T-cell (primary cell): ENCODE measurements around the gene IGSF5. TPM values are rescaled to one million over a fixed set of nuclear protein-coding genes. Genes with fewer than 3 reads are reported as not detected.

Source experiments
- ATAC-seq, 4 experiments: fragments of 200-7000 bp in 3 of 4; fragments of 150-1000 bp in 1 of 4; cut with Tn5 transposase; replicated peaks in 1 of 4; 1 replicate in 3 of 4; 2 replicates in 1 of 4; pipeline ENCODE4 v1.10.0; 2021; ENCODE audit warnings: moderate library complexity in 3 of 4, mild to moderate bottlenecking in 2 of 4, moderate number of reproducible peaks in 1 of 4
- CTCF ChIA-PET, 2 donors: fragments of 300-600 bp; sonication (Branson Sonifier 250); formaldehyde crosslinking; loops; one replicate each; lab custom pipeline; 2022; ENCODE audit warnings: antibody characterized with exemption in 2 of 2; lab: Charles Lee
- POLR2A ChIA-PET, 2 donors: fragments of 300-600 bp; sonication (Branson Sonifier 250); formaldehyde crosslinking; loops; one replicate each; lab custom pipeline; 2022; ENCODE audit warnings: antibody characterized with exemption in 2 of 2; lab: Charles Lee
- DNase-seq, 35 experiments: peaks; one replicate each; pipeline versions ENCODE4 v3.0.0 to v3.0.0-alpha.2; 2013 to 2023
- H3K27ac ChIP-seq: one replicate; pipeline ENCODE4 v1.5.1; 2013; ENCODE audit warnings: low read length
- H3K27me3 ChIP-seq, 2 experiments: replicated peaks in 1 of 2; 1 replicate in 1 of 2; 2 replicates in 1 of 2; pipeline versions ENCODE4 v1.6.1 to v1.7.0; 2013; ENCODE audit warnings: low read length in 1 of 2, mixed read lengths in 1 of 2; ENCODE audit not compliant: control insufficient read depth in 2 of 2, insufficient read depth in 2 of 2; ENCODE audit errors: extremely low read depth in 1 of 2
- H3K36me3 ChIP-seq, 2 donors: 1 replicate in 1 of 2; 2 replicates in 1 of 2; pipeline versions ENCODE4 v1.6.1 to v1.7.0; 2013; ENCODE audit warnings: low read length in 1 of 2; ENCODE audit not compliant: control insufficient read depth in 2 of 2, insufficient read depth in 1 of 2; ENCODE audit errors: extremely low read depth in 1 of 2
- H3K4me1 ChIP-seq, 2 experiments: 1 replicate in 1 of 2; 2 replicates in 1 of 2; pipeline versions ENCODE4 v1.6.1 to v1.7.0; 2013; ENCODE audit warnings: low read length in 2 of 2, mixed read lengths in 1 of 2; ENCODE audit not compliant: insufficient read depth in 2 of 2, control insufficient read depth in 1 of 2; ENCODE audit errors: extremely low read depth in 1 of 2
- H3K4me3 ChIP-seq, 2 donors: 1 replicate in 1 of 2; 2 replicates in 1 of 2; pipeline versions ENCODE4 v1.5.1 to v1.7.0; 2013; ENCODE audit warnings: mild to moderate bottlenecking in 2 of 2, low read length in 1 of 2, moderate library complexity in 1 of 2; ENCODE audit not compliant: control insufficient read depth in 1 of 2; ENCODE audit errors: extremely low read depth in 1 of 2
- H3K9me3 ChIP-seq: 2 replicates; pipeline ENCODE4 v1.7.0; 2013
- H3K27ac Mint-ChIP-seq, 2 donors: one replicate each; pipeline ENCODE4 v1.8.0; 2020 to 2021; ENCODE audit warnings: mild to moderate bottlenecking in 2 of 2, mixed read lengths in 2 of 2
- H3K27me3 Mint-ChIP-seq, 2 donors: one replicate each; pipeline ENCODE4 v1.8.0; 2021 to 2022; ENCODE audit warnings: mixed read lengths in 2 of 2
- H3K36me3 Mint-ChIP-seq: one replicate; pipeline ENCODE4 v1.8.0; 2021; ENCODE audit warnings: mixed read lengths
- H3K4me1 Mint-ChIP-seq, 3 donors: one replicate each; pipeline ENCODE4 v1.8.0; 2020 to 2022; ENCODE audit warnings: mixed read lengths in 3 of 3, mild to moderate bottlenecking in 1 of 3
- H3K4me3 Mint-ChIP-seq, 3 donors: one replicate each; pipeline ENCODE4 v1.8.0; 2020 to 2022; ENCODE audit warnings: mild to moderate bottlenecking in 3 of 3, mixed read lengths in 3 of 3, moderate library complexity in 3 of 3
- H3K9me3 Mint-ChIP-seq, 3 donors: one replicate each; pipeline ENCODE4 v1.8.0; 2020 to 2022; ENCODE audit warnings: mixed read lengths in 3 of 3
- WGBS: methylation state at CpG from one replicate; pipeline ENCODE4 v1.1.5; 2013; ENCODE audit warnings: missing lambda C conversion rate; ENCODE audit not compliant: insufficient coverage; 5-methylcytosine and 5-hydroxymethylcytosine counted together
- total RNA-seq, 35 experiments: library from RNA in 6 of 35; stranded (reverse) in 6 of 35; fragments of 120-200 nt in 1 of 35; gene quantifications; one replicate each; pipeline versions ENCODE4 v1.2.1 to v1.2.4 and lab custom pipeline; 2013 to 2026

Gene IGSF5
- total RNA-seq, 5 donors from 2014 or later (not counting 1 experiment from before 2014, with no cell fraction given), result not detected

GRCh38 chr21:39707316-39707715 is 37.7 kb upstream of the IGSF5 start:
- CTCF ChIA-PET, result no interaction called here

GRCh38 chr21:39710866-39711265 is 34.1 kb upstream of the IGSF5 start:
- H3K36me3 Mint-ChIP-seq, result no peaks in the 10 kb centered on the region
- DNase-seq (no peak), ATAC-seq (no peak)
- H3K36me3 ChIP-seq, result no peaks in the 10 kb centered on the region
- no peak overlapping the region for H3K4me3 Mint-ChIP-seq
- WGBS, result 91% methylated on average over 8 of the region's 8 CpGs
- CTCF ChIA-PET, result no interaction called here
- H3K4me3 ChIP-seq, result no peak overlapping the region
- H3K9me3 ChIP-seq, result no peaks in the 10 kb centered on the region
- POLR2A ChIA-PET, result no interaction called here
- no peaks in the 10 kb centered on the region for H3K4me1 ChIP-seq
- H3K27ac ChIP-seq, result no peak overlapping the region
- peaks cover 0 to 4% (median 0%) of the 10 kb centered on the region in 3 donors for H3K9me3 Mint-ChIP-seq
- H3K27me3 Mint-ChIP-seq, result peaks cover 5 to 18% of the 10 kb centered on the region in 2 donors
- no peak overlapping the region for H3K27ac Mint-ChIP-seq
- H3K4me1 Mint-ChIP-seq, result no peaks in the 10 kb centered on the region
- peaks cover 0 to 2% of the 10 kb centered on the region in 2 experiments for H3K27me3 ChIP-seq

More at GRCh38 chr21:39707316-39707715, 37.7 kb upstream of the IGSF5 start:
- Mint-ChIP-seq H3K27ac (no peak overlapping the region), H3K36me3 (no peaks in the 10 kb centered on the region), H3K4me3 (no peak overlapping the region), H3K27me3 (peaks cover 0 to 5% of the 10 kb centered on the region in 2 donors), H3K9me3 (peaks cover 0 to 13% (median 7%) of the 10 kb centered on the region in 3 donors), H3K4me1 (no peaks in the 10 kb centered on the region)
- POLR2A ChIA-PET, result interaction anchor here in 1 of 2 donors (0.6 kb wide), 1 partner anchor 195 kb away, joined by 3 read pairs; no protein-coding TSS in a partner anchor
- Histone ChIP-seq H3K9me3 (no peaks in the 10 kb centered on the region), H3K27ac (no peak overlapping the region), H3K4me1 (no peaks in the 10 kb centered on the region), H3K4me3 (no peak overlapping the region), H3K27me3 (peaks cover 0 to 4% of the 10 kb centered on the region in 2 experiments), H3K36me3 (no peaks in the 10 kb centered on the region)
- no CpG with 5 or more reads among the region's 1 CpG for WGBS
- ATAC-seq (no peak), DNase-seq (no peak)

- Mint-ChIP-seq H3K36me3 (no peaks in the 10 kb centered on the region), H3K4me3 (no peak overlapping the region), H3K9me3 (no peaks in the 10 kb centered on the region), H3K4me1 (no peaks in the 10 kb centered on the region), H3K27ac (no peak overlapping the region), H3K27me3 (peaks cover 5 to 20% of the 10 kb centered on the region in 2 donors)
- CTCF ChIA-PET, result no interaction called here
- ATAC-seq, result no peak
- H3K27me3 ChIP-seq, result peaks cover 0 to 2% of the 10 kb centered on the region in 2 experiments
- no peak overlapping the region for H3K27ac ChIP-seq
- no peaks in the 10 kb centered on the region for H3K9me3 ChIP-seq
- 87% methylated on average over 3 of the region's 7 CpGs for WGBS
- H3K4me3 ChIP-seq, result no peak overlapping the region
- no peaks in the 10 kb centered on the region for H3K4me1 ChIP-seq
- no peaks in the 10 kb centered on the region for H3K36me3 ChIP-seq
- POLR2A ChIA-PET, result no interaction called here
- no peak for DNase-seq
These were observed 32.7 kb upstream of the IGSF5 start for GRCh38 chr21:39712273-39712672.

- ChIA-PET POLR2A (no interaction called here), CTCF (no interaction called here)
- DNase-seq, result no peak
- Histone ChIP-seq H3K27ac (no peak overlapping the region), H3K27me3 (peaks cover 0 to 2% of the 10 kb centered on the region in 2 experiments), H3K9me3 (no peaks in the 10 kb centered on the region), H3K4me3 (no peak overlapping the region), H3K36me3 (no peaks in the 10 kb centered on the region), H3K4me1 (no peaks in the 10 kb centered on the region)
- H3K27ac Mint-ChIP-seq, result no peak overlapping the region
- H3K36me3 Mint-ChIP-seq, result no peaks in the 10 kb centered on the region
- 77% methylated on average over 2 of the region's 3 CpGs for WGBS
- no peaks in the 10 kb centered on the region for H3K4me1 Mint-ChIP-seq
- H3K27me3 Mint-ChIP-seq, result peaks cover 5 to 17% of the 10 kb centered on the region in 2 donors
- H3K9me3 Mint-ChIP-seq, result no peaks in the 10 kb centered on the region
- H3K4me3 Mint-ChIP-seq, result no peak overlapping the region
- no peak for ATAC-seq
These were observed 32.0 kb upstream of the IGSF5 start for GRCh38 chr21:39712976-39713375.

DNA sequence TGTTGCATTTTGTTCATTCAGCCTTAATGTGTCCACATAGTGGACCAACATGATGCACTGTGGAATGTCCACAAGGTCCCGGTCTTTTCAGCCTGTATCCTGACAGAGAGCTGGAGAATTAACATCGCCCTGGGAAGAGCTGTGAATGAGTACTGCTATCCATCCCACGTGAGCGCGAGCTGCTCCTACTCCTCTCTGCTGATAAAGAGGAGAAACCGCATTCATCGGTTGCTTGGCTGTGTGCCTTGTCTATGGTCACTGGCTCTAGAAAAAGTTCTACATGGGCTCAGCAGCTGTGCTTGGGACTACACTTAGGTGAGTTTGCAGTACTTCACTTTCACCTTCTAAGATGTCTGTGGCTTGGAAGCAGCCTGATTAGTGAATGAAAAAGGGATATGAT is 31.1 kb upstream of the IGSF5 start:
- H3K4me1 ChIP-seq, result no peaks in the 10 kb centered on the region
- CTCF ChIA-PET, result no interaction called here
- DNase-seq, result no peak

DNA sequence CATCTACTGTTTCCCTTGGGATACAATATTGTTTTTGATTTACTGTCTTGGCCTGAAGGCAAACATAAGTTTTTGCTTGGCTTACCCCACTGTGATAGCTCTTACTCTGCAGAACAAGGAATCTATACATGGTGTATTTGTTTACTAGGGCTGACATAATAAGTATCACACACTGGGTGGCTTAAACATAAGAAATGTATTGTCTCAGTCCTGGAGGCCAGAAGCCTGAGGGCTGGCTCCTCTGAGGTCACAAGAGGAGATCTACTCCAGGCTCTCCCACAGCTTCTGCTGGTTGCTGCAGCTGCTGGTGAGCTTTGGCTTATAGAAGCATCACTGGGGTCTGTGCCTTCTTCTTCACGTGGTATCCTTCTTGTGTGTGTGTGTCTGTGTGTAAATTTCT is 30.7 kb upstream of the IGSF5 start:
- no CpG with 5 or more reads among the region's 1 CpG for WGBS
- Histone ChIP-seq H3K4me1 (no peaks in the 10 kb centered on the region), H3K27me3 (peaks cover 0 to 2% of the 10 kb centered on the region in 2 experiments), H3K27ac (no peak overlapping the region), H3K9me3 (no peaks in the 10 kb centered on the region), H3K4me3 (no peak overlapping the region), H3K36me3 (no peaks in the 10 kb centered on the region)
- Mint-ChIP-seq H3K36me3 (no peaks in the 10 kb centered on the region), H3K4me3 (no peak overlapping the region), H3K9me3 (no peaks in the 10 kb centered on the region), H3K27ac (no peak overlapping the region), H3K4me1 (no peaks in the 10 kb centered on the region), H3K27me3 (peaks cover 5 to 27% of the 10 kb centered on the region in 2 donors)
- DNase-seq (no peak), ATAC-seq (no peak)
- CTCF ChIA-PET, result no interaction called here
- POLR2A ChIA-PET, result no interaction called here

More for the DNA sequence above, 31.1 kb upstream of the IGSF5 start:
- no peak for ATAC-seq
- Histone ChIP-seq H3K9me3 (no peaks in the 10 kb centered on the region), H3K27me3 (peaks cover 0 to 2% of the 10 kb centered on the region in 2 experiments), H3K4me3 (no peak overlapping the region), H3K36me3 (no peaks in the 10 kb centered on the region), H3K27ac (no peak overlapping the region)
- Mint-ChIP-seq H3K36me3 (no peaks in the 10 kb centered on the region), H3K27ac (no peak overlapping the region), H3K9me3 (no peaks in the 10 kb centered on the region), H3K27me3 (peaks cover 5 to 23% of the 10 kb centered on the region in 2 donors), H3K4me1 (no peaks in the 10 kb centered on the region), H3K4me3 (no peak overlapping the region)
- WGBS, result 65% methylated on average over 4 of the region's 7 CpGs
- POLR2A ChIA-PET, result no interaction called here
